ENCODE data around the gene EFCAB6.

DNA sequence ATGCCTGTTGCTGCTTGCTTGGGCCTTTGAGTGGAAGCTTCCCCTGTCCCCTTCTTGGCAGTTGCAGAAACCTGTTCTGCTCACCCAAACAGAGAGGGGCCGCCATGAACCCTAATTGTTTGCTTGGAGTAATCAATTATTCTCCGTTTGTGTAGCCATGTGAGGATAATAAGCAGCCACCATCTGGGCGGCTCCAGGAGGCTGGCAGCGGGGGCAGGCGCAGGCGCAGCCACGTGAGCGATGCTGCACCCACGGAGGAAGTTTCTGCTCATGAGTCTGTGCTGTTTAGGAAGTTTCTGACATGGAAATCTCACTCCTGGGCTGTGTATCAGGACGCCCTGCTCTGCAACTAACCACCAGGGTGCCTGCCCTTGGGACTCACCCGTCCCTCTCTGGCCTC lies 310.2 kb downstream of the EFCAB6 start:
- TF ChIP-seq CTCF (conservative IDR thresholded peaks at IDR 0.05; ENCODE audit: low read length) (no peak), EZH2phosphoT487 (IDR thresholded peaks at IDR 0.05; ENCODE audit: borderline replicate concordance, low read depth, low read length) (no peak)
